HepG2 (cell line): Measurements from ENCODE around the gene AARS2. TPM values are rescaled to one million over a fixed set of nuclear protein-coding genes. Genes with fewer than 3 reads are reported as not detected.
A peak's percentile ranks its signal among the peaks of the same experiment; 100 is the strongest.

Experiments used
- ATAC-seq: fragments of 200-7000 bp; cut with Tn5 transposase; 3 replicates; pipeline ENCODE4 v1.9.1; 2020; ENCODE audit warnings: mild to moderate bottlenecking, moderate library complexity
- BruUV-seq: library from RNA; stranded (reverse); fragments of 400-500 nt; replicated peaks from 2 replicates; lab custom pipeline; 2021; lab: Mats Ljungman, UMichigan
- CTCF ChIA-PET: fragments of 300-600 bp; formaldehyde crosslinking; extraction: SDS; loops from one replicate; lab custom pipeline; 2021; ENCODE audit warnings: low total read pairs, inconsistent platforms, low intra/inter-chr PET ratio; lab: Yijun Ruan, JAX
- POLR2A ChIA-PET: fragments of 350-600 bp; sonication (Branson Sonifier 250); formaldehyde crosslinking; loops from one replicate; lab custom pipeline; 2020; ENCODE audit warnings: antibody characterized with exemption, inconsistent platforms; lab: Yijun Ruan, JAX
- DNase-seq: peaks from one replicate; pipeline ENCODE4 v3.0.0-alpha.2; 2015; ENCODE audit warnings: low spot score
- FAIRE-seq: peaks from 3 replicates; lab custom pipeline; 2011; peaks lifted over from hg19 to GRCh38; lab: Jason Lieb, UNC
- H2AFZ ChIP-seq: one replicate; pipeline ENCODE4 v1.6.1; 2011; ENCODE audit warnings: low read length, inconsistent platforms
- H3K27ac ChIP-seq: fragments of 300-600 bp; 3 replicates; pipeline ENCODE4 v1.8.0; 2011; ENCODE audit warnings: mixed run types, mild to moderate bottlenecking, mixed read lengths, low read length, inconsistent platforms; ENCODE audit not compliant: insufficient read depth; ENCODE audit errors: extremely low read length
- H3K27me3 ChIP-seq, 2 experiments: fragments of 200-600 bp in 1 of 2; 2 replicates in 1 of 2; 3 replicates in 1 of 2; pipeline versions ENCODE4 v1.6.0 to v1.8.0; 2011; ENCODE audit warnings: low read length in 2 of 2, mild to moderate bottlenecking in 2 of 2, moderate library complexity in 2 of 2, inconsistent platforms in 1 of 2; ENCODE audit not compliant: insufficient read depth in 2 of 2, control insufficient read depth in 1 of 2
- H3K36me3 ChIP-seq, 2 experiments: fragments of 200-600 bp in 1 of 2; replicated peaks in 1 of 2; 2 replicates in 1 of 2; 3 replicates in 1 of 2; pipeline versions ENCODE4 v1.5.1 to v1.8.0; 2011; ENCODE audit warnings: low read length in 2 of 2, inconsistent platforms in 1 of 2; ENCODE audit not compliant: insufficient read depth in 2 of 2, control insufficient read depth in 1 of 2
- H3K4me1 ChIP-seq: 2 replicates; pipeline ENCODE4 v1.5.1; 2012; ENCODE audit warnings: low read length, inconsistent platforms; ENCODE audit not compliant: insufficient read depth
- H3K4me2 ChIP-seq: 2 replicates; pipeline ENCODE4 v1.6.0; 2011; ENCODE audit warnings: low read depth, low read length, inconsistent platforms
- H3K4me3 ChIP-seq, 3 experiments: fragments of 200-600 bp in 1 of 3; sonication (generic), shearing (Covaris generic) in 1 of 3; replicated peaks in 1 of 3; 2 replicates each; pipeline ENCODE4 v1.5.1; 2011 to 2016; ENCODE audit warnings: low read length in 3 of 3, inconsistent platforms in 2 of 3, low read depth in 2 of 3, mild to moderate bottlenecking in 2 of 3, control low read depth in 1 of 3, mixed read lengths in 1 of 3; ENCODE audit not compliant: insufficient read depth in 1 of 3
- H3K79me2 ChIP-seq: one replicate; pipeline ENCODE4 v1.6.1; 2011; ENCODE audit warnings: low read length, inconsistent platforms; ENCODE audit not compliant: insufficient read depth
- H3K9ac ChIP-seq: 2 replicates; pipeline ENCODE4 v1.6.0; 2011; ENCODE audit warnings: mild to moderate bottlenecking, low read depth, low read length, inconsistent platforms; ENCODE audit not compliant: insufficient read depth
- H3K9me3 ChIP-seq: 2 replicates; pipeline ENCODE4 v1.5.1; 2012; ENCODE audit warnings: mild to moderate bottlenecking, low read length
- H4K20me1 ChIP-seq: 2 replicates; pipeline ENCODE4 v1.6.0; 2011; ENCODE audit warnings: inconsistent platforms, mild to moderate bottlenecking, low read length, moderate library complexity; ENCODE audit not compliant: insufficient read depth
- BRCA1 ChIP-seq: sonication (generic); formaldehyde crosslinking; IDR thresholded peaks from 2 replicates; pipeline ENCODE4 v1.4.0; 2020; ENCODE audit warnings: missing genetic modification reagents
- EZH2 ChIP-seq: conservative IDR thresholded peaks from 2 replicates; pipeline ENCODE4 v1.6.1; 2012; ENCODE audit warnings: mild to moderate bottlenecking, low read depth, low read length, moderate library complexity
- IKZF5 ChIP-seq: IDR thresholded peaks from 2 replicates; pipeline ENCODE4 v1.6.1; 2018; ENCODE audit warnings: missing genetic modification reagents, mild to moderate bottlenecking, missing compliant biosample characterization
- JUND ChIP-seq: sonication (generic); formaldehyde crosslinking; IDR thresholded peaks from 2 replicates; pipeline ENCODE4 v1.8.0; 2022; ENCODE audit warnings: mild to moderate bottlenecking, missing genetic modification reagents
- PHF20 ChIP-seq: sonication (generic); formaldehyde crosslinking; IDR thresholded peaks from 2 replicates; pipeline ENCODE4 v1.5.0; 2020; ENCODE audit warnings: mild to moderate bottlenecking, missing genetic modification reagents
- ZFAT ChIP-seq: sonication (generic); formaldehyde crosslinking; conservative IDR thresholded peaks from 2 replicates; pipeline ENCODE4 v1.8.1; 2023; ENCODE audit warnings: missing genetic modification reagents, inconsistent platforms
- ZNF318 ChIP-seq: sonication (generic); formaldehyde crosslinking; IDR thresholded peaks from 2 replicates; pipeline ENCODE4 v1.4.0; 2020; ENCODE audit warnings: mild to moderate bottlenecking, missing genetic modification reagents
- WGBS: methylation state at CpG from one replicate; pipeline ENCODE4 v1.1.6; 2017; ENCODE audit warnings: low lambda C conversion rate; 5-methylcytosine and 5-hydroxymethylcytosine counted together
- in situ Hi-C: cut with HindIII; loops from 2 replicates; pipeline ENCODE4 v1.10.0; 2017; ENCODE audit warnings: low pct_unique_long_range_greater_than_20kb; ENCODE audit not compliant: extremely low pct_ligation_motif_present
- intact Hi-C: fragments of 100-400 bp; cut with micrococcal nuclease; formaldehyde crosslinking; loops from one replicate; pipeline ENCODE4 v1.10.0; 2022; ENCODE audit not compliant: unreplicated experiment
- polyA plus RNA-seq, 8 experiments: library from polyadenylated mRNA; depleted of rRNA in 3 of 8; stranded (reverse) in 7 of 8; unstranded in 1 of 8; fragments of >200 nt; fragmentation: Illumina TruSeq in 4 of 8; extraction: Trizol in 4 of 8; gene quantifications; 2 replicates each; pipeline versions ENCODE4 v1.2.1 to v1.2.3, GENCODE V29; 2011 to 2016; ENCODE audit warnings: low read depth in 4 of 8, missing spikeins in 1 of 8, mixed read lengths in 1 of 8; ENCODE audit not compliant: insufficient read depth in 1 of 8
- total RNA-seq, 5 experiments: library from RNA; depleted of rRNA; stranded (reverse); fragments of >200 nt; fragmentation: Illumina TruSeq; extraction: Trizol; gene quantifications; 2 replicates each; pipeline ENCODE4 v1.2.3, GENCODE V29; 2016; ENCODE audit warnings: low read depth in 1 of 5

The AARS2 gene
- total and polyA plus RNA-seq, 2 of the 13 experiments (the other 11 are each of a cell fraction or from before 2014, with no cell fraction given) = 7.5 to 24.1 TPM

- Histone ChIP-seq H3K27me3 (peaks cover 22 to 72% of the 10 kb centered on the region in 2 experiments), H2AFZ (no peak overlapping the region), H3K4me1 (peaks cover 37% of the 10 kb centered on the region), H3K9me3 (no peaks in the 10 kb centered on the region), H3K79me2 (no peaks in the 10 kb centered on the region), H3K27ac (no peak overlapping the region), H3K9ac (no peak overlapping the region), H3K4me3 (no peak overlapping the region), H3K36me3 (no peaks in the 10 kb centered on the region), H3K4me2 (no peak overlapping the region), H4K20me1 (no peaks in the 10 kb centered on the region)
- 42% methylated on average over 6 of the region's 6 CpGs for WGBS
- FAIRE-seq (no peak), ATAC-seq (no peak), DNase-seq (no peak)
- BruUV-seq = no TSS peak
- intact Hi-C loops (no loop called here), in situ Hi-C loops (loop anchor here (5.0 kb wide), 1 partner anchor 66 kb away; no protein-coding TSS in a partner anchor)
- TF ChIP-seq IKZF5 (CRISPR knock-in tag) = no peak
- TF ChIP-seq EZH2 = peak; percentile 22; the same call in 1 of the 2 replicates
- no peak for TF ChIP-seq PHF20
- TF ChIP-seq JUND = no peak
- POLR2A ChIA-PET = no interaction called here
- CTCF ChIA-PET = no interaction called here
Measured at GRCh38 chr6:44271406-44271723, 41.8 kb downstream of the AARS2 start.

DNA sequence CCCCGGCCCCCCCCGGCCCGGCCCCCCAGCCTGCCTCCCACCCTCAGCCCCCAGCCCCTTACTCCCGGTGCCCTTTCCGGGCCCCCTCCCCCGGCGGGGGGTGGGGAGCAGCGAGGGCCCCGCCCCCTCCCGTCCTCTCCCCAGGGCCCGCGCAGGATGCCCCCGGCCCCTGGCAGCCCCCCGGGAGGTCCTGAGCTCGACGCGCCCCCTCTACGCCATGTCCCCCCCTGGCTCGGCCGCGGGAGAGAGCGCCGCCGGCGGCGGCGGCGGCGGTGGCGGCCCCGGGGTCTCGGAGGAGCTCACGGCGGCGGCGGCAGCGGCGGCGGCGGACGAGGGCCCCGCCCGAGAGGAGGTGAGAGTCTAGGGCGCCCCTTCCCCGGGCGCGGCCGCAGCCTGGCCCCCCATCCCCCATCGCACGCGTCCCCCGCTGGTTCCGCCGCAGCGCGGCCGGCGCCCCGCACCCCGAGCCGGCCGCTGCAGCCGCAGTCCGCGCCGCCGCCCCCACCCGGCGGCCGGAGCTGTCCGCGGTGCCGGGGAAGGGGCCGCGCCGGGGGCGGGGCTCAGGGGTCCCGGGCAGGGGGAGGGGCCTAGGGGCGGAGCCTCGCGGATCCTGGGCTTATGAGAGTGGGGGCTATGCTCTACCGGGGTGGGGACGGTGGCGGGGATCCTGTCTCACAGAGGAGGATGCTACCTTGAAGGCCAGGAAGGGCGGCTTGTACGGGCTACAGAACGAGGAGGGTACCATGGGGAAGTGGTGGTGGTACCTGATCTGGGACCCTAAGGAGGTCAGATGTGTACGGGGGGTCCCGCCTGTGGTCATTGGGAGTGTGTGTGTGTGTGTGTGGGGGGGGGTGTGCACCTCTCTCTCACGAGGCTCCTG is 42.4 kb downstream of the AARS2 start:
- Histone ChIP-seq H3K79me2 (no peaks in the 10 kb centered on the region), H3K9me3 (no peaks in the 10 kb centered on the region), H3K9ac (no peak overlapping the region), H3K36me3 (no peaks in the 10 kb centered on the region), H4K20me1 (no peaks in the 10 kb centered on the region), H3K27me3 (peaks cover 20 to 66% of the 10 kb centered on the region in 2 experiments), H3K4me1 (peaks cover 31% of the 10 kb centered on the region), H2AFZ (no peak overlapping the region), H3K4me3 (peak overlapping the region; percentile 33 to 62 (median 42); a peak in 5 of 6 replicates), H3K27ac (no peak overlapping the region), H3K4me2 (peak overlapping the region; percentile 29; the same call in 1 of the 2 replicates)
- BruUV-seq = no TSS peak
- DNase-seq = no peak
- WGBS = 7% methylated on average over 17 of the region's 90 CpGs
- no peak for ATAC-seq
- ChIA-PET CTCF (interaction anchor here (4.3 kb wide), 1 partner anchor 67 kb away, joined by 65 read pairs; no protein-coding TSS in a partner anchor), POLR2A (interaction anchor here (0.6 to 1.1 kb wide), 3 partner anchors 14 to 42 kb away, joined by 3 to 5 read pairs (median 3); partner anchors contain the start of genes AARS2 and SLC35B2)
- intact Hi-C loops = no loop called here
- in situ Hi-C loops = loop anchor here (5.0 kb wide), 1 partner anchor 67 kb away; no protein-coding TSS in a partner anchor
- no peak for FAIRE-seq
- TF ChIP-seq BRCA1 (CRISPR knock-in tag) = no peak
- TF ChIP-seq ZNF318 (CRISPR knock-in tag) = no peak
- TF ChIP-seq ZFAT = no peak
